GM12875 (cell line): Measurements from ENCODE around the gene NMU.
"Not testable (repeated sequence)": the region's sequence is repeated elsewhere in the genome, so short reads cannot be mapped to it uniquely, and the experiment has no call there.

ENCODE experiments used
- H3K4me3 ChIP-seq: one replicate; pipeline ENCODE4 v1.5.1; 2011; ENCODE audit warnings: low read depth, low read length, control low read depth
- CTCF ChIP-seq: IDR thresholded peaks from 2 replicates; pipeline ENCODE4 v1.5.1; 2011; ENCODE audit warnings: low read depth, mild to moderate bottlenecking, control low read depth, inconsistent platforms, low read length, moderate library complexity, borderline replicate concordance; ENCODE audit not compliant: insufficient read depth

The NMU gene

GRCh38 chr4:55561889-55562288 lies 74.2 kb downstream of the NMU start:
- no peak for TF ChIP-seq CTCF
- H3K4me3 ChIP-seq = no peak overlapping the region

DNA sequence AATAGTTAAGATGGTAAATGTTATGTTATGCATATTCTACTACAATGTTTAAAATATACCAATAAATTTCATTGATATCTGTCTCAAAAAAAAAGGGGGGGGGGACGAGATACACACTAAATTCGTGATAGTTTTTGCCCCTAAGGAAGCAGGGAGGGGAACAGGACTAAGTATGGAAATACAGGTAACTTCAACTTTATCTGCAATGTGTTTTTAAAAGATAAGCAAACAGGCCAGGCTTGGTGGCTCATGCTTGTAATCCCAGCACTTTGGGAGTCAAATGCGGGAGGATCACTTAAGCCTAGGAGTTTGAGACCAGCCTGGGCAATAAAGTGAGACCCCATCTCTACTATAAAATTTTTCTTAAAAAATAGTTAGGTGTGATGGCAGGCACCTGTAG lies 76.0 kb downstream of the NMU start:
- no peak for TF ChIP-seq CTCF
- no peak overlapping the region for H3K4me3 ChIP-seq

- TF ChIP-seq CTCF = no peak
- H3K4me3 ChIP-seq = no peak overlapping the region
These were observed 81.6 kb downstream of the NMU start for GRCh38 chr4:55554453-55555030.

GRCh38 chr4:55553441-55554201 lies 82.5 kb downstream of the NMU start:
- no peak overlapping the region for H3K4me3 ChIP-seq
- TF ChIP-seq CTCF = no peak

DNA sequence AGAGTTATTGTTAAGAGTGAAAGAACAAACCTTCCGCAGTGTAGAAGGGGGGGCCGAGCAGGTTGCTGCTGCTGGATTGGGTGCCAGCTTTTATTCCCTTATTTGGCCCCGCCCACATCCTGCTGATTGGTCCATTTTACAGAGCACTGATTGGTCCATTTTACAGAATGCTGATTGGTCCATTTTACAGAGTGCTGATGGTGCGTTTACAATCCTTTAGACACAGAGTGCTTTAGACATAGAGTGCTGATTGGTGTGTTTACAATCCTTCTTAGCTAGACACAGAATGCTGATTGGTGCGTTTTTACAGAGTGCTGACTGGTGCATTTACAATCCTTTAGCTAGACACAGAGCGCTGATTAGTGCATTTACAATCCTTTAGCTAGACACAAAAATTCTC lies 84.1 kb downstream of the NMU start:
- H3K4me3 ChIP-seq = not testable (repeated sequence)

DNA sequence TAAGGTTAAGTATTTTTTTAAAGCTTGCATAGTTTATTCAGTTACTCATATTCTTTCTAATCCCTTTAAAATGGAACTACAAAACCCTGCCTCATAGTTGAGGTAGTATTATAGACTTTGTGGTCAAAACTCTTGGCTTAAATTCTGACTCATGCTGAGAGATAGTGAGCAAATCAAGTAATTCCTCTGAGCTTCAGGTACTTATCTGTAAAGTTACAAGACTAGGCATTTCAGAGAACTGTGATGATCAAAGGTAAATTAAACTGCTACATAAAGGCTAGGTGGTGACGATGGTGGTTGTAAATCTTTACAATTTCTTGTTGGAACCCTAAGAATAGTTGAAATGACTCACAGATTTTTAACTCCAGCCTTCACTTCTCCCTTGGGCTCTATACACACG lies 86.2 kb downstream of the NMU start:
- no peak overlapping the region for H3K4me3 ChIP-seq
- TF ChIP-seq CTCF = no peak

- TF ChIP-seq CTCF = no peak
- peak overlapping the region; percentile 91 for H3K4me3 ChIP-seq
These were observed 88.2 kb downstream of the NMU start for GRCh38 chr4:55547918-55548317.
